HG03103 (cell line): ENCODE data around the gene SELENON.
A peak's percentile ranks its signal among the peaks of the same experiment; 100 is the strongest.

Experiments used
- ATAC-seq: cut with Tn5 transposase; IDR thresholded peaks from one replicate; pipeline ENCODE4 v1.9.1; 2021; ENCODE audit warnings: low read depth; ENCODE audit not compliant: unreplicated experiment

The SELENON gene

GRCh38 chr1:25808481-25809244 is 8.7 kb downstream of the SELENON start:
- ATAC-seq, result no peak

- ATAC-seq, result no peak
Measured at GRCh38 chr1:25809283-25809926, 9.4 kb downstream of the SELENON start.

- no peak for ATAC-seq
Measured at GRCh38 chr1:25809929-25810328, 9.9 kb downstream of the SELENON start.

- no peak for ATAC-seq
Measured at GRCh38 chr1:25810341-25811299, 10.6 kb downstream of the SELENON start.

- no peak for ATAC-seq
Measured at GRCh38 chr1:25811384-25812082, 11.5 kb downstream of the SELENON start.

- ATAC-seq, result no peak
Measured at GRCh38 chr1:25813071-25813733, 13.2 kb downstream of the SELENON start.

- no peak for ATAC-seq
Measured at GRCh38 chr1:25813734-25814471, 13.9 kb downstream of the SELENON start.

- ATAC-seq, result no peak
Measured at GRCh38 chr1:25814549-25815087, 14.6 kb downstream of the SELENON start.

GRCh38 chr1:25815208-25816111 is 15.5 kb downstream of the SELENON start:
- no peak for ATAC-seq

- ATAC-seq, result no peak
Measured at GRCh38 chr1:25816112-25816718, 16.2 kb downstream of the SELENON start.

- ATAC-seq, result no peak
Measured at GRCh38 chr1:25817840-25818501, 18.0 kb downstream of the SELENON start.

- no peak for ATAC-seq
Measured at GRCh38 chr1:25818569-25818968, 18.6 kb downstream of the SELENON start.

GRCh38 chr1:25819491-25820246 is 19.7 kb downstream of the SELENON start, which contains the start of gene MTFR1L:
MTFR1L (plus strand) TSS chr1:25819954; CDS start chr1:25823105, 3,151 bp downstream.
- peak; percentile 62 for ATAC-seq

- ATAC-seq, result peak; percentile 44
Measured at GRCh38 chr1:25820247-25821111, 20.5 kb downstream of the SELENON start.

- ATAC-seq, result no peak
Measured at GRCh38 chr1:25821112-25821476, 21.1 kb downstream of the SELENON start.
